ENCODE results near the gene RAP2B.

- TF ChIP-seq POLR2A (IDR thresholded peaks at IDR 0.05), result no peak
- TF ChIP-seq, protein P1, sequence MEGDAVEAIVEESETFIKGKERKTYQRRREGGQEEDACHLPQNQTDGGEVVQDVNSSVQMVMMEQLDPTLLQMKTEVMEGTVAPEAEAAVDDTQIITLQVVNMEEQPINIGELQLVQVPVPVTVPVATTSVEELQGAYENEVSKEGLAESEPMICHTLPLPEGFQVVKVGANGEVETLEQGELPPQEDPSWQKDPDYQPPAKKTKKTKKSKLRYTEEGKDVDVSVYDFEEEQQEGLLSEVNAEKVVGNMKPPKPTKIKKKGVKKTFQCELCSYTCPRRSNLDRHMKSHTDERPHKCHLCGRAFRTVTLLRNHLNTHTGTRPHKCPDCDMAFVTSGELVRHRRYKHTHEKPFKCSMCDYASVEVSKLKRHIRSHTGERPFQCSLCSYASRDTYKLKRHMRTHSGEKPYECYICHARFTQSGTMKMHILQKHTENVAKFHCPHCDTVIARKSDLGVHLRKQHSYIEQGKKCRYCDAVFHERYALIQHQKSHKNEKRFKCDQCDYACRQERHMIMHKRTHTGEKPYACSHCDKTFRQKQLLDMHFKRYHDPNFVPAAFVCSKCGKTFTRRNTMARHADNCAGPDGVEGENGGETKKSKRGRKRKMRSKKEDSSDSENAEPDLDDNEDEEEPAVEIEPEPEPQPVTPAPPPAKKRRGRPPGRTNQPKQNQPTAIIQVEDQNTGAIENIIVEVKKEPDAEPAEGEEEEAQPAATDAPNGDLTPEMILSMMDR (IDR thresholded peaks at IDR 0.05), result no peak
Observed at GRCh38 chr3:153166796-153167195, 4.8 kb downstream of the RAP2B start.
